Hepatocyte (in vitro differentiated cells): Measurements from ENCODE around the gene NOL6.

Source experiments
- CTCF ChIP-seq: fragments of 200-600 bp; sonication (generic); IDR thresholded peaks from 2 replicates; pipeline ENCODE4 v1.5.1; 2016; ENCODE audit warnings: antibody characterized with exemption, mild to moderate bottlenecking; ENCODE audit not compliant: poor library complexity
- EZH2 ChIP-seq: fragments of 200-600 bp; sonication (generic); IDR thresholded peaks from 2 replicates; pipeline ENCODE4 v1.6.1; 2016; ENCODE audit warnings: antibody characterized with exemption, mild to moderate bottlenecking, borderline replicate concordance

- no peak for TF ChIP-seq EZH2
- no peak for TF ChIP-seq CTCF
Observed at GRCh38 chr9:33469891-33470290, 3.8 kb downstream of the NOL6 start.
